ENCODE data around the gene KCNK13. TPM values are rescaled to one million over a fixed set of nuclear protein-coding genes. Genes with fewer than 3 reads are reported as not detected.
"Not testable (repeated sequence)": the region's sequence is repeated elsewhere in the genome, so short reads cannot be mapped to it uniquely, and the experiment has no call there.

Gene KCNK13
- total RNA-seq, 1 donor from 2014 or later = 3.6 TPM

DNA sequence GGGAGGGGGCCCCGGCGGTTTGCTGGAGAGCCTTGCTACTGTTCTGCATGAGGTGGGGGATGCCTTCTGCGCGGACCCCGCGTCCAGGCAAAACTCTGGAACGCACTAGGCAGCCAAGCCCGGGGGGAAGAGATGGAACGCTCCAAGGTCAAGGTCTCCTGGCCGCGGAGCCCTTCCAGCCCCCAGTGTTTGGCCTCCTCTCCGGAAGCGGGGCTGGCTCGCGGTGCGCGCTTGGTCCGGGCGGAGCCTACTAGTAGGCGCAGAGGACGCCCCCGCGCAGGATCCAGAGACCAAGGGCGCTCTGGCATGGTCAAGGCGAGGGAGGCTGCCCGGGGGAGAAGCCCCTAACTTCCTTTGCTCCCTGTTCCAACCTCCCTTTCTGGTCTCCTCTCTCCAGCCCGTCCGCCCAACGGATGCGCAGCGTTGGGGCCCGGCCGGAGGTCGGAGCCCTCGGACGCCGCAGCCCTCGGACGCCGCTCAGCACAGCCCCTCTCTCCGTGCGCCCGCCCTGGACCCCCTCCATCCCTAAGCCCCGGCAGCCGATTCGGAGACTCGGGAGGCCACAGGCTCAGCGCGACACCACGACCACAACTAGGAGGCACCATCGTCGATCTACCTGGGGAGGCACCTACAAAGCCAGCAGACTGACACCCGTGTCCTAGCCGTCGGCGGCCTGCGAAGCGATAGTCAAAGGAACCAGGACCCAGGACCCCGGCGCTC is 669 bp upstream of the KCNK13 start:
- no peak for DNase-seq (ENCODE audit: low spot score)

DNA sequence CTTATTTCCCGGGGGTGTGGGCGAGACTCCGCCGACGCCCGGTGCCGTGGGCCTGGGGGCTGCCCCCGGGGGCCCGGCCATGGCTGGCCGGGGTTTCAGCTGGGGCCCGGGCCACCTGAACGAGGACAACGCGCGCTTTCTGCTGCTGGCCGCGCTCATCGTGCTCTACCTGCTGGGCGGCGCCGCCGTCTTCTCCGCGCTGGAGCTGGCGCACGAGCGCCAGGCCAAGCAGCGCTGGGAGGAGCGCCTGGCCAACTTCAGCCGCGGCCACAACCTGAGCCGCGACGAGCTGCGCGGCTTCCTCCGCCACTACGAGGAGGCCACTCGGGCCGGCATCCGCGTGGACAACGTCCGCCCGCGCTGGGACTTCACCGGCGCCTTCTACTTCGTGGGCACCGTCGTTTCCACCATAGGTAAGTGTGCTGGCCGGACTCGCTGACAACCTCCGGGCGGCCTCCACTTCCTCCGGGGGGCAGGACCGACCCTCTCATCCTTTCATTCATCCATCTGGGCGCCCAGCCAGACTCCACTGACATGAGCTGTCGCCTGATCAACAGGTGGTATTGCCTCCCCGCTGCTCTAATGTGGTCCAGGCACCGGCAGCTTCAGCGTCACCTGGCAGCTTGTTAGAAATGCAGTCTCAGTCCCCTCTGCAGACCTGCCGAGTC is 467 bp downstream of the KCNK13 start:
- DNase-seq (ENCODE audit: low spot score) = no peak

DNA sequence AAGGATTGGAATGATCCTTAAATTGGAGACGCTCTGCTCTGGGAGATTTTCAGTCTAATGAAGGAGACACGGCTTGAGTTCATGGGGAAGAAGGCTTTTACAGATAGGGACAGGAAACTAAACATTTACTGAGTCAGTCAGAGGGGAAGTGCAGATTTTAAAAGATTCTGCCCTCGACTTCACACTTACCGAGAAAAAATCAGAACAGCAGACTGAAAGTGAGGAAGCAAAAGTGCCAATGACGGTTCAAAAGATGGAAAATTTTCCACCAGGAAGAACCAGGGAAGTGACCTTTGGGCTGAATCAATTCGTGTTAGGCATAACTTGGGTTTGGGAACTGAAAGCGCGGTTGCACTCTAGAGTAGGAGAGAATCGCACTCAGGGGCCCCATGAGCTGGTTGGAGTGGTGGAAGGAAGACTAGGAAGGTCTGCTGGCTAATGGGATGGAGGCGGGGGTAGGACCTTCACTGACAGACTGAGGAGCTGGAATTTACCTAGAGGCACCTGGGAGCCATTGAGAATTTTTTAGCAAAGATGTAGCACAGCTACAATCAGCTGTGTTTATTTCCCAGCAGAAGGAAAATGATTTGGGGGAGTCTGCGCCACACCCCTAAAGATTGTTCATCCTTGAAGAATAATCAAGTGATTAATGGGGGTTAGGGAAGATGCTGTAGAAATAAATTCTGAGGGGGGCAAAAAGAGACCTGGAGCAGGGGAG is 1.2 kb downstream of the KCNK13 start:
- no peak for DNase-seq (ENCODE audit: low spot score)

DNA sequence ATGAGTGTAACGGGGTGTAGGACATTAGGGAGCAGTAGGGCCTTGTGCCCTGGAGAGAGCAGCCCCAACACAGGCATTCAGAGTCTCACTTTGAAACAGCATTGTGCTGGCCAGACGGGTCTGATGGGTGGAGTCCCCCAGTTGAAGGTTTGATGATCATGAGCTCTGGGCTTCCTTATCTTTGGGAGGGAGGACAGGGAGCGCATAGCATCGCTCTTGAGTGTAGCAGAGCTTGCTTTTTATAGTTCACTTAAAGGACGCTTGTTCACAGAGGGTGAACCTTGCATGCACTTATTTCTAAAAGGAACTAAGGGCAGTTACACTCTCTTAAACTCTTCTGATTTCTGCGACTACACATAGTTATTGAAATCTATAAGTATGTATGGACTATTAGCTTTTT is 10.6 kb downstream of the KCNK13 start:
- DNase-seq (ENCODE audit: low spot score) = no peak

DNA sequence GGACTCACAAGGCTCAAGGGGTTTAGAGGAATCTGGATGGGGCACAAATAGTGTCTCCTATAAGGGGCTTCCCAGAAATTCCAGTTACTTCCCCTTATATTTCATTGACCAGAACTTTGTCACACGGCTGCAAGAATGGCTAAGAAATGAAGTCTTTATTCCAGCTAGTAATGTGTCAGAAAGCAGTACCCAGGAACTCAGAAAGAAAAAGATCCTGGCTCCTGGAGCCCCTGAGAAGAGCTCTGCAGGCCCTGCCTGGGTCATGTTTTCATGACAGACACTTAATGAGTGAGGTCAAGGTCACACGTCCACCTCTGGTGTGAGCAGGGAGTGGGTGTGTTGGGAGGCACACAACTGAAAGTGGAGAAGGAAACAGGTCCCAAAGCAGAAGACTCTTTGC is 17.8 kb downstream of the KCNK13 start:
- no peak for DNase-seq (ENCODE audit: low spot score)

DNA sequence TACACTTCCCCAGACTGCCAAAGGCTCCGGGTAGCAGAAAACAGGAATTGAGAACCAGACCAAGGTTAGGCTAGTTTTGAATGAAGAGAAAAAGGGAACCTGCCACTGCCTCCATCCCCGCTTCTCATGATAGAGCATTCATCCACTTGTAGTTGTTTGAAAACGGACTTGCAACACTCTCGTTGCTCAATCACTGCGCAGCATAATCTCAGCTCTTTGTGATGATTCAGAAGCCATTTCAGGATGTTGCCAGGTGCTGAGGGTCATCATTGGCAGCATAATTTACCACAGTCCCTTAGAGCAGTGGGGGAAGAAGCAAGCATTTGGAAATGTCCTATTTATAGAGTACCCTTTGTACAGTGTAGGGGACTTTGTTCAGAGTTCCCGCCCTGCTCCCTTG is 25.6 kb downstream of the KCNK13 start:
- DNase-seq (ENCODE audit: low spot score) = peak; percentile 52

DNA sequence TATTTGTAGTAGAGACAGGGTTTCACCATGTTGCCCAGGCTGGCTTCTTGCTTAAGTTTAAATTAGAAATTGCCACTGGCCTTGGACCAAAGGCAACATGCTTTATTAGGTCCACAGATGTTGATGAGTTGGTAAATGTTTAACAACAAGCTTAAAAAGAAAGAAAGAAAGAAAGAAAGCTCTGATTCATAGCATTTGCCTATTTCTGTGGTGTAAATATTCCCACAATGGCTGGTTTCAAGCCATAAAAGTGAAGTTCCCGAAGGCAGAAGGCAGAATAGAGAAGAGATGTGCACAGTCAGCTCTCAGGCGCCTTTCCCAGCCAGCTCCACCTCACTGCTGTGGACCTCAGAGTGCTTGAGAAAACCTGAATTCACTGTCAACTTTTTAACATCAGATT is 26.4 kb downstream of the KCNK13 start:
- DNase-seq (ENCODE audit: low spot score) = no peak

DNA sequence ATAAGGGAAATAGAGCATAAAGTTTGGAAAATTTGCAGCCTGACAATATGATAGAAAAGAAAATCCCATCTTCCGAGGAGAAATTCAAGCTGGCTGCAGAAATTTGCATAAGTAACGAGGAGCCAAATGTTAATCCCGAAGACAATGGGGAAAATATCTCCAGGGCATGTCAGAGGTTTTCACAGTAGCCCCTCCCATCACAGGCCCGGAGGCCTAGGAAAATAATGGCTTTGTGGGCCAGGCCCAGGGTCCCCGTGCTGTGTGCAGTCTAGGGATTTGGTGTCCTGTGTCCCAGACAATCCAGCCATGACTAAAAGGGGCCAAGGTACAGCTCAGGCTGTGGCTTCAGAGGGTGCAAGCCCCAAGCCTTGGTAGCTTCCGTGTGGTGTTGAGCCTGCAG is 27.7 kb downstream of the KCNK13 start:
- not testable (repeated sequence) for DNase-seq (ENCODE audit: low spot score)

DNA sequence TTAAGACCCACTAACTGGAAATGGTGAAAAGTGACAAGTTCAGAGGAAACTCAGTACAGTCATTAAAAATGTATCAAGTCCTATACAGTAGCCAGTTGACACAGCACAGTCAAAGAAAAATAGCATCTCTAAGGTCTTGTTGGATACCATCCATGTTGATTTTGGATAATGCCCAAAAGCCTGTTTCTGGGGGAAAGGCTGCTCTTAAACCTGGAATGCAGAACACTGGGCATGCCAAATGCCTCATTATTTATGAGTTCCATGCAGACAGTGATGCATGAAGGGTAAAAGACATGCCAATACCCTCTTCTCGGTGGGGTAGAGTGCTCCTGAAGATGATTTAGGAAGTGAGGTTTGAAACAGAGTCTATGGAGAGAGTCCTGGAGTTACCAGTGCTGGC is 29.6 kb downstream of the KCNK13 start:
- DNase-seq (ENCODE audit: low spot score) = peak; percentile 78

DNA sequence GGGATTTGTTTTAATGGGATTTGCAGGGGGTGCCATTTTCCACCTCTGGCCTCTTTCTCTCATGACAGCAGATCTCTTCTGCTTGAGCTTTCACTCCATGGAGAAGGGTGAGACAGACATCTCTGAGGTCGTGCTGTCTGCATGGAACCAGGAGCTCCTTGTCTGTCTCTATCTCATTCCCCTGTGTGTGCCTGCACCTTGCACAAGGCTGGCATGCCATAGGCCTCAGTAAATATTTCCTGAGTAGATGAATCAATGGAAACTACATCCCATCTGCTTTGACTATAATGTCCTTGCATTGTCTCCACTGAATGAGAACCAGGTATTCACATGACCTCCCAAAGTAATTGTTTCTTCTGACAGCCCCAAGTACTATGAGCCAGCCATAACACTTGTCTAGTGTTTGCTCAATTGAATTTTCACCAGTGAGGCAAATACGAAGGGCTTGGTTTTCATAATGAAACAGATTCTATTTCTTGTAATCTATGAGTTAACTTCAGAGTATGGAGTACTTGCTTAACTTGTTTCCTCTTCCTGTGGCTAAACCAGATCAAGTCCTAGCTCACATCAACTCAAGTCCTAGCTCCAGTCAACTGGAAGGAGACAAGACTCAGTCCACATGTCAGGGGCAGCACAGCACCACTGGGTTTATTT is 32.3 kb downstream of the KCNK13 start:
- no peak for DNase-seq (ENCODE audit: low spot score)

DNA sequence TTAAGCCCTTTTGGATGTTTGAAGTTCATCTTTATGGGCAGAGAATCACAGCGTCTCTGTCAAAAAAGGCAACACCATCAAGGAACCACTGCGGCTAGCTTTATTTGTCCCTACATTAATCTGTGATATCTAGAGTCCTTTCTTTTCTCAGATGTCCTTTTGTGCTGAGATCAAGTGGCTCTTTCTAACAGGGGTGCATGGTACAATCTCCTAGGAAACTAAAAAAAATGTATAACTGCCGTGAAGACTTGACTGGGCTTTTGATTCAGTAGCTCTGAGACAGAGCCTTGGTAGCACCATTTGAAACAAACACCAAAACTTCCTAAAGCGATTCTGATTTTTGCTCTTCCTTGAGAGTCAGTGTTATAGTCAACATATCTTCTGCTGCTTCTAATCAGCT is 33.3 kb downstream of the KCNK13 start:
- DNase-seq (ENCODE audit: low spot score) = no peak

DNA sequence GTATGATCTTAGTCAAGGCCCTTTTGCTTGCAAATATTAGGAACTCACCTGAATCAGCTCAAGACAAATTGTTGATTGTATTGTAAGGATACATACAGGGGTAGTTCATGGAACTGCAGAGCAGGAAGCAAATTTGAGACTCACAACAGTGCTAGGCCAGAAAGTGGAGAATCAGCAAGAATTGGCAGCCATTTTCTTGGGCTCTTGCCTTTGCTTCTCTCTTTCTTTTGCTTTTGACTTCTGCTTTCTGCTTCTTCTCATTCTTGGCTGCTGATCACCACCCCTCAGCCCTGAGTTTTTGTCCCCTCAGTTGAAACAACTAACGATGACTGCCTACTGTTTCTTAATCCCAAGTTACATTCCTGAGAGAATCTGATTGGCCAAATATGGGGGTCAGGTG is 34.8 kb downstream of the KCNK13 start:
- no peak for DNase-seq (ENCODE audit: low spot score)

DNA sequence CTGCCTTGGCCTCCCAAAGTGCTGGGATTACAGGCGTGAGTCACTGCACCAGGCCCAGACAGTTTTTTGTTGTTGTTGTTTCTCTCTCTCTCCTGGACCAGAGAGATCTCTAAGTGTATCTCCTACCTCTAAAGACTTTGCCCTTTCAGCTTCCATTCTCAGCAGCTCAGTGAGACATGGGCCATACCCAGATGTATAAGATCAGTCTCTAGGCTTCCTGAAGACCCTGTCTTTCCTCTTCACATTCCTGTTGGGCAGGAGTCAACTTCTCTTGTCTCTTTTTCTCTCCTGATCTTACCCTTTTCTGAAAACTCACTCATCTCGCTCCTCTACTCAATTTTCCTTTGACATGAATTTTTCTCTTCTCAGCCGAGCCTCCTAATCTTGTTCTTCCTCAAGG is 42.0 kb downstream of the KCNK13 start:
- no peak for DNase-seq (ENCODE audit: low spot score)

DNA sequence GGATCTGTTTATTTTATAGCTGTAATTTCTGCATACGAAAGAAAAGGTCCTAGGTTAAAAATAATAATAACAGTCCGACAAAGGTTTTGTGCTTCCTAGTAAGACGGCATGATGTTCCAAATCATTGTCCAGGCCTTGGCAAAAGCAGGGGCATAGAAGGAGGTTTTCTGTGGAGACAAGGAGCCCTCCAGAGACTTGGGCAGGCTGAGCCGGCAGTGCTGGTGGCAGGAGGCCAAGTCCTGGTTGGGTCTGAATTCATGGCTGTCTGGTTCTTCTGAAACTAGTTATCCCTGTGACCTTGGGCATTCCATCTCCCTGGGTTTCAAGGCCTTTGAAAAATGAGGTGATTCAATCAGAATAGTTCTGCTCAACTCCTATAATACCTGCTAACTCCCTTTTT is 44.0 kb downstream of the KCNK13 start:
- peak; percentile 20 for DNase-seq (ENCODE audit: low spot score)

DNA sequence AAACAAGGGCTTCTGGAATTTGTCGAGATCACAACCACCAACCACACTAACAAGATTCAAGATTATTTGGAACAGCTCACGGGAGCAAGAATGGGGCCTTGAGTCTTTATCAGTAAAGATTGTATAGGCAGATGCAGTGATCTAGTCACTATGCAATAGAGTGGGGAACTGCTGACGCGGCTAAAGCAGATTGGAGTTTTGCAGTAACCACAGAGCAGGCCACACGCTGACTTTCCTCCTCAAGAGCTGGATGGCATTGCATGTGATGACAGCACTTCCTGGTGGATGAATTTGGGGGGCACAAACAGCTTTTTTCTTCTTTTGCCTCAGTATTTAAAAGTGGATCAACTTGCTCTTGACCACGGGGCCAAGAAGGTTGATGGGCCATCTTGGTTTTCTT is 46.0 kb downstream of the KCNK13 start:
- peak; percentile 9 for DNase-seq (ENCODE audit: low spot score)

DNA sequence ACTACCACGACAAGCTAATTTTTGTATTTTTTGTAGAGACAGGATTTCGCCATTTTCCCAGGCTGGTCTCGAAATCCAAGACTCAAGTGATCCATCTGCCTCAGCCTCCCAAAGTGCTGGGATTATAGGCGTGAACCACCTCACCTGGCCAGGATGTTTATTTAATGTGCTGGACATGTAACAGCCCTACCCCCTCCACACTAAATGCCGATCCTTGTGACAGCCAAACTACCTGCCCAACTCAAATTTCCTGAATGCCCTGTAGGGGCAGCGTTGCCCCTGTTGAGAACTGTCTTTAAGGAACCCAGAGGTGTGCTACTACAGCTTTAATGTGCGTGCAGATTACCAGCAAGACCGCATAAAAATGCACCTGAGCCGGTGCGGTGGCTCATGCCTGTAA is 48.1 kb downstream of the KCNK13 start:
- no peak for DNase-seq (ENCODE audit: low spot score)

DNA sequence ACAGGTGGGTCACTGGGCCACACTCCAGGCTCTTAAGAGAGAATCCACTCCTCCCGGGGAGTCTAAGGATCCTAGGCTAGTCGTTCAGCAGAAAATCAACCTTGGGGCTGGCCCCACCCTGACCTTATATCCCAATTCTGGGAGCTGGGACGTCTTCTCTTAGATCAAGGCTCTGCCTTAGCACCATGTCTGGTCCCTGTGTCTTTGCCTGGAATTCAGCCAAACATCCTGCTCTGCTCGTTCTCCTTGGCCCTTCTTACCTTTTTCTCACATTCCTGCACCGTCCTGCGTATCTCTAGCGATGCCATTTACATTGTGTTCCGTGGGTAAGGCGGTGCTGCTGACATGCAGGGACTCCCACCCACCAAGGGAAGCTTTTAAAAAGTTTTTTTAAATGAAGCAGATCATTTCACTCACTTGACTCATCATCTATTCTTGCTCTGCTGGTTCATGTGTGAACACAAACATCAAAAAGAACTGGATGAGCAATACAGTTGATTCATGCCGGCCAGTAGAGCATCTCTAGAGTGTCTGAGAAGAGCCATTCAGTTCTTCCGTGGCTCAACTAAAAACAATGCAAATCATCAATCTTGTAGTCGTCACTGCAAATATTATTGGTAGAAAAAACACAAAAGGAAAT is 50.2 kb downstream of the KCNK13 start:
- DNase-seq (ENCODE audit: low spot score) = peak; percentile 15

DNA sequence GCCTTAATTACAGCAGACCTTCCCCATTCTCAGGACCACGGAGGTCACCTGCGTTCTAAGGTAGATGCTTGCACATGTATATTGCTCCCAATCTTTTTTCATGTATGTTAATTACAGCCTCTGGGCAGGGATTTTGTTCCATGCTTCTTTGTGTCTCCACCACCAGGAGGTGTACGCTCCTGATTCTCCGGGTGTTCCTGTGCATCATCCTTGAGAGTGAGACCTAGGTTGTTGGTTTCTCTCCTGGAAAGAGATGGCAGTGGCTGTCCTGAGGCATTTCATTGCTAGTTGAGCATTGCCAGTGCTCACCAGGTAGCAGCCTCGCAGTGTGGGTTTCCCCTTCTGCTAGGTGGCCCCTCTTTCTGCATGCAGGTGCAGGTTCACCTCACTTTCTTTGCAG is 52.8 kb downstream of the KCNK13 start:
- no peak for DNase-seq (ENCODE audit: low spot score)

DNA sequence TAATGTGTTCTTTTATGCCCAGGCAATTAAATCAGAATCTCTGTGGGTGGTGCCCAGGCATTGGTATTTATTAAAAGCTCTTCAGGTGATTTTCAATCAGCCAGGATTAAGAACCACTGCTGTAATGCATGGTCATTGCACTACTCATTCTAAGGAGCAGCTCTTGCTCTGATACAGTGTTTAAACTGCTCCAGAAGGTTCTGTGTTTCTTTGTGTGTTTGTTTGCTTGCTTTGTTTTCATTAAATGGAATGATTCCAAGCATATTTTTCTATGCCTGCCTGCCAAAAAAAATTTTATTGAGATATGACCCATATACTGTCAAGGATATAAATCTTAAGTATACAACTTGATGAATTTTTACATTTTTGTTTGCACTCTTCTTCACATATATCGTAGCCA is 54.0 kb downstream of the KCNK13 start:
- DNase-seq (ENCODE audit: low spot score) = no peak

DNA sequence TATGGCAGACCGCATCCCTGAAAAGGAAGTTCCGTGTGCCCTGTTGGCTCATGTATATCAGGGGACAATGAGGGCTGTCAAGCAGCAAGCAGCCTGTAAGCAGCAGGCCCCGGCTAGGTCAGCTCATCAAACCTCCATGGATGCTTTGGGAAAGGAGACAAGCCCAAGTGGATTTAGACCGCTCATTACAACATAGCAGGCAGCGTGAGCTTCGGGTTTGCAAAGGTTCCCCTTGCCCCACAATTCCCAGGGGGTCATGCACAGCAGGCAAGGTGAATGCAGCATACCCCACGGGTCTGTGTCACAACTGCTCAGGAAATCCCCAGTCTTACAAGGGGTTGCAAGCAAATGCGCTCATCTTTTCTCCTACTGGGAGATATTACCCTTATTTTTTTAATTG is 54.6 kb downstream of the KCNK13 start:
- DNase-seq (ENCODE audit: low spot score) = no peak

DNA sequence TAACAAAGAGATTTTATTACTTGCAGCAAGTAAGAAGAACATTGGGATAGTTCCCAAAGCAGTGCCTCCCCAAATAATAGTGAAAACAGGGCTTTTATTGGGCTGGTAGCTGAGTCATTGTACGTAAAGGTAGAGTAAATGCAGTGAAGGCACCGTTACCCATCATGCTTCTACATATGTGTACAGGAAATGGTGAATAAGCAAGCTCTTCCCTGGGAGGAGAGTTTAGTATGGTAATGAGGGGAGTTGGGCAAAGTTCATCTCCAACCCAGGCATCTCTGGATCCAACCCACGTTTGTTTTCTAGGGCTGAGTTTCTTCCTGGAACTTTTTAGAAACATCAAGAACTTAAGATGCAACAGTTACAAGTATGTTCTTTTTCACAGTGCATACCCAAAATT is 56.2 kb downstream of the KCNK13 start:
- DNase-seq (ENCODE audit: low spot score) = no peak

DNA sequence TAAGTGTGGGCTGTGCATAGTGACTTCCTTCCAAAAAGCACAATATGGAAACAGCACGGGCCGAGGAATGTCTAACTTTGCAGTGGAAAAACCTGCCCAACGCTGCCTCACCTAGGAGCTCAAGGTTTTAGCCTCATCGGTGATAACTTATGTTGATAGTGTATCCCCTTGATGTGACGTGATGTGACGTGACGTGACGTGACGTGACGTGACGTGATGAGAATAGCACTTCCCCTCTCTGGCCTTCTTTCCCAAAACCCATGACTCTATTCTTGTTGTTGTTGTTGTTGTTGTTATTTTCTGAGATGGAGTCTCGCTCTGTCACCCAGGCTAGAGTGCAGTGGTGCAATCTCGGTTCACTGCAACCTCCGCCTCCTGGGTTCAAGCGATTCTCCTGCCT is 64.5 kb downstream of the KCNK13 start:
- no peak for DNase-seq (ENCODE audit: low spot score)

All from umbilical cord (tissue), 2 donors.